G401.6 (cell line): Measurements from ENCODE around the gene TTC28.
A peak's percentile ranks its signal among the peaks of the same experiment; 100 is the strongest.

ENCODE experiments used
- FAIRE-seq: peaks from 2 replicates; lab custom pipeline; 2012; peaks lifted over from hg19 to GRCh38; lab: Jason Lieb, UNC

TTC28 gene

GRCh38 chr22:27986459-27986858 lies 693.2 kb downstream of the TTC28 start:
- FAIRE-seq: no peak

GRCh38 chr22:27985323-27986275 lies 694.0 kb downstream of the TTC28 start:
- FAIRE-seq: no peak

DNA sequence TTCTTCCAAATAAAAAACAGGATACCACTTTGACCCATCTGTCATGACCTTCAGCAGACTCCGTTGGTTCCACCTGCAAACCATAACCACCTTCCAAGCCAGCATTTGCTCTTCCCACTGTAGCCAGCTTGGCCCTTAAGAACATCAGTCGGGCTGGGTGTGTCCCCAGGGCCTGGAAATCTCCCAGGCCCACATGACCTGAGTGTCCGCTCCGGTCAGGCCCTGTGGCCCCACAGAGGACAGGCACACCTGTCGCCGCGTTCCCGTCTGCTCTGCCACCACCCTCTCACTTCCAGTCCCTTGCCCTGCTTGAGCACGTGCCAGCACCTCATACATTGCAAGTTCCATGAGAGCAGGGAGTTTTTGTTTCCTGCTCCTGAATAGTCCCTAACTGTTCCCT lies 694.9 kb downstream of the TTC28 start:
- no peak for FAIRE-seq

DNA sequence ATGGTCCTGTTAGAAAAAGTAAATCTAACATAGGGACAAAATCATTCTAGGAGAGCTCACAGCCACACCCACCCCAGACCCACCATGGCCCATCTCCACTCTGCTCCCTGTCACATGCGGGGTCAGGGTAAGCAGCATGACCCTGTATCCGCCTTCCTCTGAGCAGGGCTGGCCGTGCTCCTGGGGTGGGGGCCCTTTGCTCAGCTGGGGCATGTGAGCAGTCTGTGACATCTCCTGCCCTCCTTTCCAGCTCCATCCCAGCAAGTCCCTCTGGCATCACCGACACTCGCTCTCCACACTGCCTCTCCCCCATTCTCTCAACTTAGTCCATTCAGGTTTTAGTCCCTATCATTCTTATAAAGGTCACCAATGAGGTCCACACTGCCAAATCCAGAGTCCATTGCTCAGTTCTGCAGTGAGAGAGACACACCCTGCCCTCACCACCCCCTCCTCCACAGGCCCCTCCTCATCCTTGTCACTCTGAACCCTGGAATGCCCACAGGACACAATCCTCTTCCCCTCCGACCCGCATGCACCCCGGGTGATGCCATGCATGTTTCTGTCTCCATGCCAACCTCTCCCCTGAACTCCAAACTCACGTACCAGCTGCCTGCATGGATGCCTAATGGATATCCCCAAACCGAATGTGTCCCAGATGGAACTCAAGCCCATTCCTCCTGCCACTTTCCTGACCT lies 695.5 kb downstream of the TTC28 start:
- no peak for FAIRE-seq

- no peak for FAIRE-seq
Observed at GRCh38 chr22:27983361-27983791, 696.3 kb downstream of the TTC28 start.

DNA sequence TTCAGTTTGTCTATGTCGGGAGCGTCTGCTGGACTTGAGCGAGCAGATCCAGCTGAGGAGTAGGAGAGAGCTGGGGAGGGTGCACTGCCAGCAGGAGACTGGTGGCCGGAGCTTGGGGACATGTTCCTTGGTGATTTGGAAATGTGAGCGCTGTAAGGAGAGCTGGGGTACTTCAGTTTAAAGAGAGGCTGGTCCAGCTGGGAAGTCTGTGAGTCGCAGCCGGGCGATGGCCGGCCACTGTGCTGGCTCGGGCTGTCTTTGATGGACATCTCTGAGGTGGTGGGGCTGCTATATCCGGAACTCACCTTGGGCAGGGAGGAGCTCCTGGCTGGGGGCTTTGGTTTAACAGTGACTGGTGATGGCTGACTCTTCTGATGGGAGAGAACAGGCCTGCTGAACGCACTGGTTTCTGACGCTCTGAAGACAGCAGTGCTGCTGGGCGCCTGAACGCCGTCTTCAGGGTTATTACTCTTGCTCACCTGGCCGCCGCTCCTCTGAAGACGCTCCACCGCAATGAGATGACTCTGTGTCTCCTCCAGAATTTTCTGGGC lies 696.9 kb downstream of the TTC28 start:
- no peak for FAIRE-seq

DNA sequence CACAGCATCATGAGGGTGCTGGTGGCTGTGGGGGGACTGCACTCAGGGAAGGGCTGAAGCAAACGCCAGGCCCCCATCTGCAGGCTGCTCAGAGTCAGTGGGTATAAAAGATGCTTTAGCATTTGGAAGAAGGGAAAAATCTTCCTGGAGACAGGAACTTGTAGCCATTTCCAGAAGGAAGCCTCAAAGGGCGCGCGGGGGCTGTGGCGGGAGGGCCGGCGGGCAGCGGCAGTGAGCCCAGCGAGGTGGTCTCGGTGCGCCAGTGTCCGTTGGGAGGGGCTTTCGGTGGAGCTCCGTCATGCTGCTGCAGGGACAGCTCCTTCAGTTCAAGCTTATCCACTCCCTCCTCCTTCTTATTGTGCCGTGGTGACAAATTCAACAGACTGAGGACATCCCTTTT lies 697.5 kb downstream of the TTC28 start:
- FAIRE-seq: no peak

DNA sequence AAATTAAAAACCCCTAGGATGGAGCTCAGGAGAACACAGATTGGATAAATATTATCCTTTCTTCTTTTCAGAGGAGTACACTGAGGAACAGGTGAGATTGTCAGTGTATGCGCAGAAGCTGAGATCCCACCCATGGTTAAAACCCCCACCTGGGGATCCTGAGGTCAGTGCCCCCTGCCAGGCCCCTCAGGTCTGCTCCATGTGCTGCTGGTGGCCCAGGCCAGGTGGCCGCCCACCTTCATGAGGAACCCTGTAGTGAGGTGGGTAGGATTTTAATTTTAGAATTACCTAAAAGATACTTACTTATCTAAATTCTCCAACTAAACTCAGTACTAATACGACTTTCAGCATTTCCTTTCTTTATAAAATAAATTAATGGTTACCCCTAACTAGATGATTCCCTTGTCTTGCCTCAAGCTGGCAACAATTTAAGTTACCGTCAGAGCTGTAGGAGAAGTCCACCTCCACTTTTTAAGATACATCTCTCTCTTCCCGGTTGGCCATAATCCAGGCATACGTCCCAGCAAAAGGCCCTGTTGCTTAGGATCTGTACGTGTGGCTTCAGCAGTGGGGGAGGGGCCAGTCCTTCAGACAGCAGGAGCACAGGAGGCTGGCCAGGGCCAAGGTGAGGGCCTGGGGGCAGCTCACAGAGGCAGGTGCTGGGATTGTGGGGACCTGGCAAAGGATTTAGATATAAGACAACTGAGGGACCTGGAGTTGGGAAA lies 699.1 kb downstream of the TTC28 start:
- no peak for FAIRE-seq

DNA sequence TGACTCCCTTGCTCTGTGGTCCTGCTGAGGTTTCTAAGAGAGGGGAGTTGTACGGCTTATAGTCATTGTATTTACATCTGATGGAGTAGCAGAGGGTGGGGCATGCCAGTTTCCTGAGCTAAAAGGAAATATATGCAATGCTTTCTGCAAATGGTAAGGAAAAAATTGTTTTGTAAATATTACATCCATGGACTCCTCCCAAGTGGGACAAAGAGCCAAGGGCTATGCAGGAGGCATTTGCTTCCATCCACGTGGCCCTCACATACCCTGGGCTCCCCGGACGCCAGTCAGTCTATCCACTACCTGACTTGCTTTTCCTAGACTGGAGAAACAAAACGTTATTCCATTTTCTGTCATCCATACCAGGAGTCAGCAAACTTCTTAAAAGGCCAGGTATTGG lies 700.8 kb downstream of the TTC28 start:
- no peak for FAIRE-seq

DNA sequence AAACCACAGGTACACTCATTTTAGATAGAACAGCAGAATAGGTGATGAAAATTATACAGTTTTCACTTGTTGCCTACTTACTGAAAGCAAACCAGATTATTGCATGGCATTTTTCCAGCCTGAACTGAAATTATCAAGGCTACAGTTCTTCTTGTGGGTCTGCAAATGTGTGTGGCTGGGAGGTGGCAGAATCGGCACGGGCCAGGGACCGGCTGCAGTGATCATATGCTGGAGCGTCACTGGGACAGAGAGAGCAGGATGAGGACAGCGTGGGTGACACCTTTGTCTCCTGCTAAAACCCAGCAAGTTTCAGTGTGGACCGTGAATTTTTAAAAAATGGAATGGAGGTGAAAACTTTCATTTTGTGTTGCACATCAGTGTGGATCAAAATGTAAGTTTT lies 701.3 kb downstream of the TTC28 start:
- FAIRE-seq: no peak

- FAIRE-seq: no peak
Observed at GRCh38 chr22:27976586-27976985, 703.1 kb downstream of the TTC28 start.

- no peak for FAIRE-seq
Observed at GRCh38 chr22:27975381-27976013, 704.1 kb downstream of the TTC28 start.

DNA sequence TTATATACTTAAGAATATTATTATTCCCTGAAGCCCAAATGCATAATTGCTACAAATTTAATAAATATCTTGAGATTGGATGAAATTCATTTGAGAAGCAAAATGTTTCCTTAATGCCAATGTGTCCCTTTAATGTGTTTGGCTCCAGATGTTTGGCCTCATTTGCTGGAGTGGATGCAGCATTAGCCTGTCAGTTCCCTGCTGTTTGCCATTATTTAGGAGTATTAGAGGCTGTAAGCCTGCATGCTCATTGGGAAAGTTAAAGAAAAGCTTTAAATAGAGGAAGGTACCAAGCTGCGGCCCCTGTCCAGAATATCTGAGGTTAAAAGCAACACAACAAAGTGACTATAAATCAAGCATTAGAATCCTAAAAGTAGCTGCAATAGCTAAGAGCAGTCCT lies 705.8 kb downstream of the TTC28 start:
- no peak for FAIRE-seq

- no peak for FAIRE-seq
Observed at GRCh38 chr22:27972732-27973698, 706.6 kb downstream of the TTC28 start.

DNA sequence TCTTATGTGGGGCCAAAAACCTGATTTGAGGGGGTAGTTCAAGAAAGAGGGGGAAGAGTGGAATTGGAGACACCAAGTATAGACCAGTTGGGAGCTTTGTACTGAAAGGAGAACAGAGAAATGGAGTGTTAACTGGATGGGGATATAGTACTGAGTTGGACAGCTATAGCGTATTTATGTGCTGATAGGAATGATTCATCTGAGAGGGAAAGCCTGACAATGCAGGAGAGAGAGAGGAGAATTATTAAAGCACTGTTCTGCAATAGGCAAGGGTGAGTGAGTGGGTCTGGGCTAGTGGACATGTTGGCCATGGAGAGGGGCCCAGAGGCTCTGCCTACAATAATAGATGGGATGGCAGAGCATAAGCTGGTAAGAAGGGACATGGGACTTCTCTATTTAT lies 707.7 kb downstream of the TTC28 start:
- no peak for FAIRE-seq

DNA sequence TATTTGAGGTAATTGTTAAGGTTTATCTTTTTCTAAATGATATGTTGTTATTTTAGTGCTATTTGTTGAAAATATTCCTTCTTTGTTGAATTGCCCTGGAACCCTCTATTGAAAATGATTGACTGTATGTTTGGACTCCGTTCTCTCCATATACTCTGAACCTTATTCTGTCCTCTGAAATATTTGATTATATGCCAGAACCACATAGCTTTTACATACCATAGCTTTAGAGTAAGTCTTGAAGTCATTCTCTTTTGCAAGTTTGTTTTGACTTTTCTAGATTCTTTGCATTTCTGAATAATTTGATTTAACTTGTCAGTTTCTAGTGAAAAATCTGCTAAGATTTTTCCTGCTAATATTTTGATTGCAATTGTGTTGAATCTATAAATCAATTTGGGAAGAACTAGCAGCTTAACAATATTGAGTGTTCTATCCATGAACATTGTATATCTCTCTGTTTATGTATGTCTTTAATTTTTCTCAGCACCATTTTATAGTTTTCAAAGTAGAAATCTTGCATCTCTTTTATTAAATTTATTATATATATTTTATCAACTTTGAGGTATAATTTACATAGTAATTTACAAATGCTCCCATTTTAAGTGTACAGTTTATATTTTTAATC lies 708.9 kb downstream of the TTC28 start:
- FAIRE-seq: peak; percentile 65

DNA sequence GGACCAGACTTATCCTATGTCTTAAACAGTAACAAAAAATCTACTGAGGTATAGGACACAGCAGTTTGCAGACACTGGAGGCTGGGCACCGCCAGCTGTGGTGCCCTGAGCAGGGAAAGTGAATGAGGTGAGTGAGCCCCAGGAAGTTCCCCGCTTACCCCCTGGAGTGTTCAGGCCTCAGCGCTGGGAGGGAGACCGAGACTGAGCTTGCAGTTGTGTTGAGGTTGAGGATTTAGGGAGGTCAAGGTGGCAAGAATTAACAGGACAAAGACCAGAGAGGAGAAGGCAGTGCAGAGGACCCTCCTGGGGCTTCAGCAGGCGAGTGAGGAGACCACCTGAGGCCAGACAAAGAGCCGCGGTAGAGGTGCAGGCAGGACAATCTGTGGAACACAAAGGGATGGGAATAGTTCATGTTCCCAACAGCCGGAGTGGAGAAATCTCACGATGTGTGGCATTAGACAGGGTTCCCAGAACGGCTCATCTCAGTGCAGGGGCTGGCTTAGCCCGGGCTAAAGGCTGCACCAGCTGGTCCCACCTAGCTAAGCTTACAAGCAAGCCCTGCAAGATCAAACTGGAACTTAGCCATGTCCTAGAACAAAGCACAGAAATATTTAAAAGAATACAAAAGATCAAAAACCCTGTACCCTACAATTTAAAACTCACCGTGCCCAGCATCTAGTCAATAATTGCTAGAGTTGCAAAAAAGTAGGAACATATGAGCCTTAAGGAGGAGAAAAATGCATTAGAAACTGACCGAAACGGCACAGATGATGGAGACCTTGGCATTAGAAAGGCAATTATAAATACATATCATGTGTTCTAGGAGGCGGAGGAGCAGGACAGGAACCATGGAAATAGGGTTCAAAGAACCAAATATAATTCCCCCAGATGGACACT lies 713.2 kb downstream of the TTC28 start:
- no peak for FAIRE-seq

GRCh38 chr22:27962268-27963044 lies 717.2 kb downstream of the TTC28 start:
- FAIRE-seq: no peak

DNA sequence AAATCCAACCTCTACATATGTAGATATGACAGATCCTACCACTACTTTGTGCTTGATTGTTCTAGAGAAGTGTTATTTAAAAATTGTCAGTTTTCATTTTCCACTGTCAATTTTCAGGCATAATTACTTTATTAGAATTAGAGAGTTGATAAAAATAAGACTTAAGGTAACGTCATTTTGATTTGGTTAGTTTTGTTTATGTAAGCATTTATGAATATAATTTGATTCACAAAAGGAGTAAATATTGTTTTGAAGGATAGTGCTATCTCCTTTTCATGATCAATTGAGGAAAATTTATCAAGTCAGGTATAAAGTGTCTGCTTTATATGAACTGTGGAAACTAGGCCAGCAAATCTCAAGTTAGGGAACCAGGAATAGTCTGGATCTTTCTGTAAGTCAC lies 718.0 kb downstream of the TTC28 start:
- no peak for FAIRE-seq
